ENCODE results near the gene THSD4.
"Not testable (repeated sequence)": the region's sequence is repeated elsewhere in the genome, so short reads cannot be mapped to it uniquely, and the experiment has no call there.

Gene THSD4

GRCh38 chr15:71396536-71397125, 281.4 kb downstream of the THSD4 start:
- no peak for DNase-seq

- no peak for DNase-seq
Measured at GRCh38 chr15:71397377-71397776, 282.1 kb downstream of the THSD4 start.

- DNase-seq = no peak
Measured at GRCh38 chr15:71400294-71400693, 285.0 kb downstream of the THSD4 start.

- DNase-seq = not testable (repeated sequence)
Measured at GRCh38 chr15:71401728-71402127, 286.5 kb downstream of the THSD4 start.

- no peak for DNase-seq
Measured at GRCh38 chr15:71409541-71409940, 294.3 kb downstream of the THSD4 start.

GRCh38 chr15:71410347-71410746, 295.1 kb downstream of the THSD4 start:
- no peak for DNase-seq

GRCh38 chr15:71411538-71412482, 296.5 kb downstream of the THSD4 start:
- no peak for DNase-seq

GRCh38 chr15:71413419-71413818, 298.1 kb downstream of the THSD4 start:
- DNase-seq = no peak

GRCh38 chr15:71414853-71415252, 299.6 kb downstream of the THSD4 start:
- no peak for DNase-seq

- DNase-seq = no peak
Measured at GRCh38 chr15:71422530-71423259, 307.4 kb downstream of the THSD4 start.

- DNase-seq = no peak
Measured at GRCh38 chr15:71424765-71425164, 309.5 kb downstream of the THSD4 start.

GRCh38 chr15:71425388-71425787, 310.1 kb downstream of the THSD4 start:
- DNase-seq = no peak

- DNase-seq = no peak
Measured at GRCh38 chr15:71426792-71427191, 311.5 kb downstream of the THSD4 start.

- DNase-seq = no peak
Measured at GRCh38 chr15:71430782-71431181, 315.5 kb downstream of the THSD4 start.

GRCh38 chr15:71431343-71432336, 316.4 kb downstream of the THSD4 start:
- DNase-seq = no peak

- no peak for DNase-seq
Measured at GRCh38 chr15:71433402-71433801, 318.1 kb downstream of the THSD4 start.

GRCh38 chr15:71434774-71435173, 319.5 kb downstream of the THSD4 start:
- DNase-seq = no peak

- no peak for DNase-seq
Measured at GRCh38 chr15:71435552-71435951, 320.3 kb downstream of the THSD4 start.

- DNase-seq = no peak
Measured at GRCh38 chr15:71436854-71437253, 321.6 kb downstream of the THSD4 start.

GRCh38 chr15:71437404-71437803, 322.1 kb downstream of the THSD4 start:
- no peak for DNase-seq

GRCh38 chr15:71437919-71438318, 322.6 kb downstream of the THSD4 start:
- DNase-seq = no peak

GRCh38 chr15:71439478-71439877, 324.2 kb downstream of the THSD4 start:
- not testable (repeated sequence) for DNase-seq

All from cerebellar nuclear complex (tissue), 1 donor.